HCT116 (cell line): Measurements from ENCODE around the gene SPDYE4. TPM values are rescaled to one million over a fixed set of nuclear protein-coding genes. Genes with fewer than 3 reads are reported as not detected.

Experiments
- ATAC-seq: fragments of 200-7000 bp; cut with Tn5 transposase; 2 replicates; pipeline ENCODE4 v1.9.1; 2020; ENCODE audit warnings: mild to moderate bottlenecking, moderate library complexity
- BruUV-seq: library from RNA; stranded (reverse); fragments of 400-500 nt; replicated peaks from 2 replicates; lab custom pipeline; 2021; lab: Mats Ljungman, UMichigan
- CTCF ChIA-PET: fragments of 300-600 bp; sonication (Branson Sonifier 250); formaldehyde crosslinking; loops from one replicate; lab custom pipeline; 2021; ENCODE audit warnings: antibody characterized with exemption; lab: Charles Lee
- POLR2A ChIA-PET: fragments of 300-600, 350-600 bp; sonication (Branson Sonifier 250); formaldehyde crosslinking; loops from one replicate; lab custom pipeline; 2021; ENCODE audit warnings: antibody characterized with exemption; lab: Charles Lee
- RAD21 ChIA-PET, 2 experiments: fragments of 300-600 bp; sonication (Branson Sonifier 250); formaldehyde crosslinking; loops; one replicate each; lab custom pipeline; 2023; ENCODE audit warnings: low total read pairs in 2 of 2; ENCODE audit not compliant: uncharacterized antibody in 2 of 2, unreplicated experiment in 2 of 2, low non-redundant PET in 1 of 2; lab: Charles Lee
- DNase-seq: peaks from one replicate; pipeline ENCODE4 v3.0.0-alpha.2; 2010; ENCODE audit warnings: low read depth, low spot score
- H2AFZ ChIP-seq: fragments of 200-600 bp; shearing (Covaris generic), sonication (generic); 2 replicates; pipeline ENCODE4 v1.6.1; 2017; ENCODE audit warnings: low read depth, mixed run types, mixed read lengths, antibody characterized with exemption, low read length; ENCODE audit not compliant: poor library complexity, severe bottlenecking
- H3K27ac ChIP-seq: 2 replicates; pipeline ENCODE4 v1.5.1; 2012; ENCODE audit warnings: low read depth, low read length
- H3K27me3 ChIP-seq: fragments of 200-600 bp; sonication (generic); 2 replicates; pipeline ENCODE4 v1.6.1; 2016; ENCODE audit warnings: mixed run types, low read length, mixed read lengths; ENCODE audit not compliant: insufficient read depth
- H3K36me3 ChIP-seq, 2 experiments: fragments of 200-500 bp in 1 of 2; fragments of 200-600 bp in 1 of 2; sonication (Bioruptor generic) in 1 of 2; sonication (generic) in 1 of 2; 2 replicates each; pipeline versions ENCODE4 v1.5.1 to v1.6.1; 2014 to 2016; ENCODE audit warnings: low read length in 2 of 2, inconsistent platforms in 1 of 2, mixed read lengths in 1 of 2, mixed run types in 1 of 2; ENCODE audit not compliant: insufficient read depth in 2 of 2, control insufficient read depth in 1 of 2
- H3K4me1 ChIP-seq, 2 experiments: fragments of 200-600 bp in 1 of 2; sonication (generic) in 1 of 2; 2 replicates each; pipeline versions ENCODE4 v1.5.1 to v1.6.1; 2012 to 2017; ENCODE audit warnings: low read length in 2 of 2, inconsistent platforms in 1 of 2, mild to moderate bottlenecking in 1 of 2, mixed read lengths in 1 of 2, mixed run types in 1 of 2, moderate library complexity in 1 of 2; ENCODE audit not compliant: insufficient read depth in 2 of 2, control insufficient read depth in 1 of 2
- H3K4me2 ChIP-seq: fragments of 200-600 bp; sonication (generic); 2 replicates; pipeline ENCODE4 v1.6.1; 2017; ENCODE audit warnings: mixed run types, low read length, mixed read lengths
- H3K4me3 ChIP-seq, 2 experiments: fragments of 200-600 bp in 1 of 2; sonication (generic) in 1 of 2; replicated peaks in 1 of 2; 2 replicates each; pipeline ENCODE4 v1.5.1; 2011 to 2016; ENCODE audit warnings: low read length in 2 of 2, control low read depth in 1 of 2, low read depth in 1 of 2, mild to moderate bottlenecking in 1 of 2, mixed read lengths in 1 of 2, mixed run types in 1 of 2
- H3K79me2 ChIP-seq: fragments of 200-600 bp; sonication (generic); 2 replicates; pipeline ENCODE4 v1.6.1; 2017; ENCODE audit warnings: mild to moderate bottlenecking, mixed run types, low read length, moderate library complexity, mixed read lengths; ENCODE audit not compliant: insufficient read depth
- H3K9ac ChIP-seq: fragments of 200-600 bp; sonication (generic); 2 replicates; pipeline ENCODE4 v1.6.1; 2016; ENCODE audit warnings: low read length, mixed read lengths
- H3K9me2 ChIP-seq: fragments of 200-600 bp; sonication (generic), shearing (Covaris generic); 2 replicates; pipeline ENCODE4 v1.6.1; 2017; ENCODE audit warnings: mixed run types, mild to moderate bottlenecking, moderate library complexity; ENCODE audit not compliant: insufficient read depth
- H3K9me3 ChIP-seq, 2 experiments: fragments of 200-500 bp in 1 of 2; fragments of 200-600 bp in 1 of 2; sonication (Bioruptor generic) in 1 of 2; sonication (generic) in 1 of 2; 2 replicates each; pipeline ENCODE4 v1.6.1; 2014 to 2017; ENCODE audit warnings: low read length in 2 of 2, mixed read lengths in 2 of 2, inconsistent platforms in 1 of 2, low read depth in 1 of 2, mild to moderate bottlenecking in 1 of 2, mixed run types in 1 of 2, moderate library complexity in 1 of 2; ENCODE audit not compliant: control insufficient read depth in 1 of 2, insufficient read depth in 1 of 2
- H4K20me1 ChIP-seq: fragments of 200-600 bp; sonication (generic), shearing (Covaris generic); 2 replicates; pipeline ENCODE4 v1.6.1; 2017; ENCODE audit warnings: mixed run types, mild to moderate bottlenecking, moderate library complexity; ENCODE audit not compliant: insufficient read depth
- CBX3 ChIP-seq: IDR thresholded peaks from 2 replicates; pipeline ENCODE4 v1.6.1; 2012; ENCODE audit warnings: low read depth
- CEBPB ChIP-seq: IDR thresholded peaks from 2 replicates; pipeline ENCODE4 v1.6.1; 2012; ENCODE audit warnings: low read depth
- EGR1 ChIP-seq: IDR thresholded peaks from 2 replicates; pipeline ENCODE4 v1.6.1; 2012; ENCODE audit warnings: low read depth
- ELF1 ChIP-seq: IDR thresholded peaks from 2 replicates; pipeline ENCODE4 v1.6.1; 2012; ENCODE audit warnings: low read depth, borderline replicate concordance
- EZH2 ChIP-seq: fragments of 200-600 bp; sonication (generic); IDR thresholded peaks from 2 replicates; pipeline ENCODE4 v1.6.1; 2017; ENCODE audit warnings: antibody characterized with exemption, mixed run types
- EZH2phosphoT487 ChIP-seq: fragments of 200-600 bp; IDR thresholded peaks from 2 replicates; pipeline ENCODE4 v1.6.1; 2018; ENCODE audit warnings: antibody characterized with exemption, borderline replicate concordance
- JUND ChIP-seq: IDR thresholded peaks from 2 replicates; pipeline ENCODE4 v1.6.1; 2012
- RAD21 ChIP-seq: IDR thresholded peaks from 2 replicates; pipeline ENCODE4 v1.6.1; 2012; ENCODE audit warnings: low read depth, mild to moderate bottlenecking
- SP1 ChIP-seq: IDR thresholded peaks from 2 replicates; pipeline ENCODE4 v1.6.1; 2012; ENCODE audit warnings: low read depth
- SRF ChIP-seq: IDR thresholded peaks from 2 replicates; pipeline ENCODE4 v1.6.1; 2012; ENCODE audit warnings: low read depth
- YY1 ChIP-seq: IDR thresholded peaks from 2 replicates; pipeline ENCODE4 v1.6.1; 2011; ENCODE audit warnings: low read length, low read depth, moderate library complexity, mild to moderate bottlenecking; ENCODE audit not compliant: insufficient replicate concordance; ENCODE audit errors: extremely low read depth
- ZNF274 ChIP-seq: fragments of 200-500 bp; sonication (Bioruptor generic); IDR thresholded peaks from 2 replicates; pipeline ENCODE4 v1.6.1; 2014; ENCODE audit warnings: mild to moderate bottlenecking, low read depth, low read length, inconsistent platforms
- intact Hi-C: fragments of 100-400 bp; cut with micrococcal nuclease; formaldehyde crosslinking; loops from 2 replicates; pipeline ENCODE4 v1.10.0; 2022
- total RNA-seq: library from RNA; stranded (reverse); gene quantifications from one replicate; pipeline ENCODE4 v1.2.1, GENCODE V29; 2021; ENCODE audit not compliant: unreplicated experiment
- TF ChIP-seq, protein P1 (sequence below): IDR thresholded peaks from 2 replicates; pipeline ENCODE4 v1.6.1; 2012; ENCODE audit warnings: low read depth
- TF ChIP-seq, protein P2 (sequence below), 3 experiments: fragments of 200-600 bp in 1 of 3; sonication (generic) in 1 of 3; IDR thresholded peaks in 2 of 3; conservative IDR thresholded peaks in 1 of 3; 2 replicates each; pipeline ENCODE4 v1.5.1; 2012 to 2017; ENCODE audit warnings: low read depth in 2 of 3, low read length in 2 of 3, antibody characterized with exemption in 1 of 3, borderline replicate concordance in 1 of 3, control low read depth in 1 of 3, mild to moderate bottlenecking in 1 of 3, mixed read lengths in 1 of 3, mixed run types in 1 of 3, moderate library complexity in 1 of 3; ENCODE audit not compliant: insufficient read depth in 1 of 3

The SPDYE4 gene
- total RNA-seq, 1 experiment from 2014 or later: not detected

GRCh38 chr17:8792646-8793045 is 34.3 kb upstream of the SPDYE4 start:
- TF ChIP-seq, protein P1, sequence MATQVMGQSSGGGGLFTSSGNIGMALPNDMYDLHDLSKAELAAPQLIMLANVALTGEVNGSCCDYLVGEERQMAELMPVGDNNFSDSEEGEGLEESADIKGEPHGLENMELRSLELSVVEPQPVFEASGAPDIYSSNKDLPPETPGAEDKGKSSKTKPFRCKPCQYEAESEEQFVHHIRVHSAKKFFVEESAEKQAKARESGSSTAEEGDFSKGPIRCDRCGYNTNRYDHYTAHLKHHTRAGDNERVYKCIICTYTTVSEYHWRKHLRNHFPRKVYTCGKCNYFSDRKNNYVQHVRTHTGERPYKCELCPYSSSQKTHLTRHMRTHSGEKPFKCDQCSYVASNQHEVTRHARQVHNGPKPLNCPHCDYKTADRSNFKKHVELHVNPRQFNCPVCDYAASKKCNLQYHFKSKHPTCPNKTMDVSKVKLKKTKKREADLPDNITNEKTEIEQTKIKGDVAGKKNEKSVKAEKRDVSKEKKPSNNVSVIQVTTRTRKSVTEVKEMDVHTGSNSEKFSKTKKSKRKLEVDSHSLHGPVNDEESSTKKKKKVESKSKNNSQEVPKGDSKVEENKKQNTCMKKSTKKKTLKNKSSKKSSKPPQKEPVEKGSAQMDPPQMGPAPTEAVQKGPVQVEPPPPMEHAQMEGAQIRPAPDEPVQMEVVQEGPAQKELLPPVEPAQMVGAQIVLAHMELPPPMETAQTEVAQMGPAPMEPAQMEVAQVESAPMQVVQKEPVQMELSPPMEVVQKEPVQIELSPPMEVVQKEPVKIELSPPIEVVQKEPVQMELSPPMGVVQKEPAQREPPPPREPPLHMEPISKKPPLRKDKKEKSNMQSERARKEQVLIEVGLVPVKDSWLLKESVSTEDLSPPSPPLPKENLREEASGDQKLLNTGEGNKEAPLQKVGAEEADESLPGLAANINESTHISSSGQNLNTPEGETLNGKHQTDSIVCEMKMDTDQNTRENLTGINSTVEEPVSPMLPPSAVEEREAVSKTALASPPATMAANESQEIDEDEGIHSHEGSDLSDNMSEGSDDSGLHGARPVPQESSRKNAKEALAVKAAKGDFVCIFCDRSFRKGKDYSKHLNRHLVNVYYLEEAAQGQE: no peak
- TF ChIP-seq SP1 (no peak), ZNF274 (no peak), JUND (no peak), EGR1 (no peak), CEBPB (no peak), RAD21 (no peak), SRF (no peak), EZH2 (no peak), ELF1 (no peak), YY1 (no peak), CBX3 (no peak), EZH2phosphoT487 (no peak)
- TF ChIP-seq, protein P2, sequence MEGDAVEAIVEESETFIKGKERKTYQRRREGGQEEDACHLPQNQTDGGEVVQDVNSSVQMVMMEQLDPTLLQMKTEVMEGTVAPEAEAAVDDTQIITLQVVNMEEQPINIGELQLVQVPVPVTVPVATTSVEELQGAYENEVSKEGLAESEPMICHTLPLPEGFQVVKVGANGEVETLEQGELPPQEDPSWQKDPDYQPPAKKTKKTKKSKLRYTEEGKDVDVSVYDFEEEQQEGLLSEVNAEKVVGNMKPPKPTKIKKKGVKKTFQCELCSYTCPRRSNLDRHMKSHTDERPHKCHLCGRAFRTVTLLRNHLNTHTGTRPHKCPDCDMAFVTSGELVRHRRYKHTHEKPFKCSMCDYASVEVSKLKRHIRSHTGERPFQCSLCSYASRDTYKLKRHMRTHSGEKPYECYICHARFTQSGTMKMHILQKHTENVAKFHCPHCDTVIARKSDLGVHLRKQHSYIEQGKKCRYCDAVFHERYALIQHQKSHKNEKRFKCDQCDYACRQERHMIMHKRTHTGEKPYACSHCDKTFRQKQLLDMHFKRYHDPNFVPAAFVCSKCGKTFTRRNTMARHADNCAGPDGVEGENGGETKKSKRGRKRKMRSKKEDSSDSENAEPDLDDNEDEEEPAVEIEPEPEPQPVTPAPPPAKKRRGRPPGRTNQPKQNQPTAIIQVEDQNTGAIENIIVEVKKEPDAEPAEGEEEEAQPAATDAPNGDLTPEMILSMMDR (IDR thresholded peaks at IDR 0.05 in 2 of 3, conservative IDR thresholded peaks at IDR 0.05 in 1 of 3; ENCODE audit: borderline replicate concordance in 1 of 3, insufficient read depth in 1 of 3, low read depth in 2 of 3, low read length in 2 of 3): no peak
- no peak overlapping the region for H3K27ac ChIP-seq
- H3K79me2 ChIP-seq: no peaks in the 10 kb centered on the region
- ChIA-PET POLR2A (no interaction called here), RAD21 (no interaction called here), CTCF (no interaction called here)
- BruUV-seq: no TSS peak
- no peak overlapping the region for H3K4me3 ChIP-seq
- H3K4me1 ChIP-seq: no peaks in the 10 kb centered on the region
- no peak overlapping the region for H2AFZ ChIP-seq
- no peaks in the 10 kb centered on the region for H3K36me3 ChIP-seq
- no peaks in the 10 kb centered on the region for H3K9me2 ChIP-seq
- ATAC-seq (no peak), DNase-seq (no peak)
- peaks cover 6 to 9% of the 10 kb centered on the region in 2 experiments; a peak in 3 of 4 replicates for H3K9me3 ChIP-seq
- intact Hi-C loops: loop anchor here (2.0 kb wide), 1 partner anchor 24 kb away; no protein-coding TSS in a partner anchor
- no peak overlapping the region for H3K4me2 ChIP-seq
- no peaks in the 10 kb centered on the region for H4K20me1 ChIP-seq
- no peak overlapping the region for H3K9ac ChIP-seq
- H3K27me3 ChIP-seq: no peaks in the 10 kb centered on the region
